Stomach (tissue), 9 donors: Measurements from ENCODE around the gene S100A12. TPM values are rescaled to one million over a fixed set of nuclear protein-coding genes. Genes with fewer than 3 reads are reported as not detected.

Experiments used
- DNase-seq, 2 donors: peaks; one replicate each; pipeline versions ENCODE4 v3.0.0 to v3.0.0-alpha.2; 2013 to 2019
- H3K27ac ChIP-seq, 5 donors: fragments of 200-600 bp in 4 of 5; sonication (generic) in 4 of 5; one replicate each; pipeline ENCODE4 v1.5.1; 2013 to 2019; ENCODE audit warnings: mild to moderate bottlenecking in 1 of 5, moderate library complexity in 1 of 5
- H3K27me3 ChIP-seq, 3 donors: fragments of 200-600 bp; sonication (generic); one replicate each; pipeline ENCODE4 v1.5.1; 2017 to 2019; ENCODE audit warnings: mixed run types in 1 of 3
- H3K36me3 ChIP-seq, 4 donors: fragments of 200-600 bp; sonication (generic); 1 replicate in 3 of 4; 2 replicates in 1 of 4; pipeline ENCODE4 v1.5.1; 2016 to 2019
- H3K4me1 ChIP-seq, 4 donors: fragments of 200-600 bp; sonication (generic); one replicate each; pipeline ENCODE4 v1.5.1; 2016 to 2019
- H3K4me3 ChIP-seq, 4 donors: fragments of 200-600 bp; sonication (generic) in 3 of 4; one replicate each; pipeline ENCODE4 v1.5.1; 2016 to 2019; ENCODE audit warnings: mild to moderate bottlenecking in 1 of 4
- H3K9me3 ChIP-seq, 4 donors: fragments of 200-600 bp; sonication (generic); one replicate each; pipeline ENCODE4 v1.5.1; 2016 to 2019
- EP300 ChIP-seq: sonication (generic); formaldehyde crosslinking; IDR thresholded peaks from one replicate; pipeline ENCODE4 v1.6.1; 2017; ENCODE audit warnings: antibody characterized with exemption
- POLR2A ChIP-seq, 4 donors: fragments of 450-650 bp; IDR thresholded peaks; one replicate each; pipeline ENCODE4 v1.6.1; 2016; ENCODE audit warnings: antibody characterized with exemption in 4 of 4, control low read depth in 2 of 4, mild to moderate bottlenecking in 1 of 4, moderate library complexity in 1 of 4
- POLR2AphosphoS5 ChIP-seq, 3 donors: sonication (generic); formaldehyde crosslinking; IDR thresholded peaks; one replicate each; pipeline ENCODE4 v1.6.1; 2016; ENCODE audit warnings: antibody characterized with exemption in 3 of 3
- WGBS, 5 donors: extraction: QIAGEN DNeasy Blood & Tissue Kit in 3 of 5; methylation state at CpG; one replicate each; pipeline versions ENCODE4 v1.1.5 to v1.1.7; 2013 to 2018; 5-methylcytosine and 5-hydroxymethylcytosine counted together
- intact Hi-C: fragments of 100-400 bp; cut with DNase I; formaldehyde crosslinking; loops from one replicate; pipeline ENCODE4 v1.15.1; 2023; ENCODE audit warnings: low total_unique reads
- polyA plus RNA-seq, 3 donors: library from polyadenylated mRNA; stranded (reverse); fragments of 200-250 nt; gene quantifications; one replicate each; pipeline ENCODE4 v1.2.3, GENCODE V29; 2013
- total RNA-seq, 5 donors: library from RNA; depleted of rRNA; stranded (reverse); fragments of >200 nt; gene quantifications; one replicate each; pipeline versions ENCODE4 v1.1.0 to v1.2.3, GENCODE V29; 2014 to 2016
- TF ChIP-seq, protein P1 (sequence below), 7 experiments: fragments of 450-650 bp in 4 of 7; fragments of 200-600 bp in 3 of 7; sonication (generic) in 3 of 7; IDR thresholded peaks; one replicate each; pipeline ENCODE4 v1.5.1; 2016 to 2019; ENCODE audit warnings: antibody characterized with exemption in 7 of 7, control low read depth in 2 of 7, mild to moderate bottlenecking in 1 of 7
- donor health status: healthy with polysubstance abuse.
- donor health status: Bipolar disorder and iron deficiency.
- donor health status: healthy.

Gene S100A12
- total and polyA plus RNA-seq, 8 donors: 8.2 to 58.3 (median 16.3) TPM; not detected in 4

DNA sequence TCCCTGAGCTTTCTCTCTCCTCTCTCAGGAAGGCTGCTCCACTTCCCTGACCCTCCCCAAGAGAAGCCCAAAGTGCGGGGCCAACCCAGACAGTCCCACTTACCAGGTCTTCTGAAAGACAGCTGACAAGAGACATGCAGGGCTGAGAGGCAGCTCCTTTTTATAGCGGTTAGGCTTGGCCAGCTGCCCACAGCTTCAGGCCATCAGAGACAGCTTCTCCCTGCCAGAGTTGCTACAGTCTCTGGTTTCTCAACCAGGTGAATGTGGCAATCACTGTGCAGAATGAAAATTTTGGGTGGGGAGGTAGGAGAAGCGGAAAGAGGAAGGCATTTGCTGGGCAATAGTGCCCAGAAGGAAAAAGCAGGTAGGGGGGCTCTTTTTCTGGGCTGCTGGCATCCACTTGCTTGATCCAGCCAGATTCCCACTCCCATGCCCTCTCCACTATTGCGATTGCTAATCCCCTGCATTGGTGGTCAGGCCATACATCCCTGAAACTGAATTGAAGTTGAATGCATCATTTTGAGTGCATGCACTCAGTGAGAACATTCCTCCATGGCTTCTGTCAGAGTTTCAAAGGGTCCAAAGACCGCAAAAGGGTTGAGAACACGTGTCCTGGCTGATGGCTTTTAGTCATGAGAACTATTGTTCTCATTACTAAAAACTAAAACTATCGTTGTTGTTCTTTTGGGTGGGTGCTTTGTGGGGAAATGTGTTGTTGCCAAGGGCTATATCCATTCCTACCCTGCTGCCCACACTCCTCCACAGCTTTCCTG is 15.7 kb upstream of the S100A12 start, which contains the start of gene S100A8:
Gene S100A8, minus strand, starts transcription at position 136 of the 773 bp plus-strand sequence. CDS start 538 bp downstream, outside the sequence.
- H3K4me1 ChIP-seq: no peaks in the 10 kb centered on the region
- H3K27me3 ChIP-seq: peaks cover 0 to 52% (median 18%) of the 10 kb centered on the region in 3 donors
- H3K4me3 ChIP-seq: peak within 1 kb of the TSS in 2 of 4 donors; percentile 29 to 36
- 58 to 80% (median 68%) methylated on average over 7 of the region's 7 CpGs for WGBS, 5 donors
- intact Hi-C loops: no loop called here
- H3K9me3 ChIP-seq: no peaks in the 10 kb centered on the region
- no peaks in the 10 kb centered on the region for H3K36me3 ChIP-seq
- peak within 1 kb of the TSS in 2 of 5 donors; percentile 64 to 67 for H3K27ac ChIP-seq
- peak in 1 of 3 donors; percentile 8 for TF ChIP-seq POLR2AphosphoS5 (IDR thresholded peaks at IDR 0.05)
- no peak for TF ChIP-seq POLR2A (IDR thresholded peaks at IDR 0.05)
- peak in 1 of 2 donors; percentile 48 for DNase-seq

DNA sequence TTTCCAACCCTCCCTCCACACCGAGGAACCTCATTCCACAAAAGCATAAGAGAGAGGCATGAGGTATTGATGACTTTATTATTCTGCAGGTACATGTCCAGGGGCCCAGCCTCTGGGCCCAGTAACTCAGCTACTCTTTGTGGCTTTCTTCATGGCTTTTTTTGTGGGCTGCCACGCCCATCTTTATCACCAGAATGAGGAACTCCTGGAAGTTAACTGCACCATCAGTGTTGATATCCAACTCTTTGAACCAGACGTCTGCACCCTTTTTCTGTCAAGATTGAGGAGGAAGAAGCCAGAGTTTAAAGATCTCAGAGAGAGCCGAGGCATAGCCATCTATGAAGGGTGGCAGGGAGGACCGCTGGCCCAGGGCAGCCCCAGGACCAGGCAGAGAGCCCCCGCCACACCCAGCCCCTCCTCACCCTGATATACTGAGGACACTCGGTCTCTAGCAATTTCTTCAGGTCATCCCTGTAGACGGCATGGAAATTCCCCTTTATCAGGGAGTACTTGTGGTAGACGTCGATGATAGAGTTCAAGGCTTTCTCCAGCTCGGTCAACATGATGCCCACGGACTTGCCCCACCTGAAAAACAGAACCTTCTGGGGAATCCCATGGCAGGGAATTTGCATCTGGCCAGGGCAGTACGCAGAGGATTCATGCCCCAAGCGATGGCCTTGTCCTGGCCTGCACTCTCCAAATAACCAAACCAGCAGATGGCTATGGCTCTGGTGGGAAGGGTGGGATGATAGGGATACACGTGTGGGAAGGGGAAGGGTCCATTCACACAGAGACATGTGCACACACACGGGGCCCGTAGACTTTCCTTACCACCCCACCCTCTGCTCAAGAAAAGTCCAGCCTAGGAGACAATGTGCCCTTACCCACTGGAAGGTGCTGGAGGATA is 14.8 kb upstream of the S100A12 start:
- TF ChIP-seq POLR2A (IDR thresholded peaks at IDR 0.05): no peak
- TF ChIP-seq, protein P1, sequence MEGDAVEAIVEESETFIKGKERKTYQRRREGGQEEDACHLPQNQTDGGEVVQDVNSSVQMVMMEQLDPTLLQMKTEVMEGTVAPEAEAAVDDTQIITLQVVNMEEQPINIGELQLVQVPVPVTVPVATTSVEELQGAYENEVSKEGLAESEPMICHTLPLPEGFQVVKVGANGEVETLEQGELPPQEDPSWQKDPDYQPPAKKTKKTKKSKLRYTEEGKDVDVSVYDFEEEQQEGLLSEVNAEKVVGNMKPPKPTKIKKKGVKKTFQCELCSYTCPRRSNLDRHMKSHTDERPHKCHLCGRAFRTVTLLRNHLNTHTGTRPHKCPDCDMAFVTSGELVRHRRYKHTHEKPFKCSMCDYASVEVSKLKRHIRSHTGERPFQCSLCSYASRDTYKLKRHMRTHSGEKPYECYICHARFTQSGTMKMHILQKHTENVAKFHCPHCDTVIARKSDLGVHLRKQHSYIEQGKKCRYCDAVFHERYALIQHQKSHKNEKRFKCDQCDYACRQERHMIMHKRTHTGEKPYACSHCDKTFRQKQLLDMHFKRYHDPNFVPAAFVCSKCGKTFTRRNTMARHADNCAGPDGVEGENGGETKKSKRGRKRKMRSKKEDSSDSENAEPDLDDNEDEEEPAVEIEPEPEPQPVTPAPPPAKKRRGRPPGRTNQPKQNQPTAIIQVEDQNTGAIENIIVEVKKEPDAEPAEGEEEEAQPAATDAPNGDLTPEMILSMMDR (IDR thresholded peaks at IDR 0.05): no peak
- no peak for TF ChIP-seq POLR2AphosphoS5 (IDR thresholded peaks at IDR 0.05)
- Histone ChIP-seq H3K27ac (peak overlapping the region in 2 of 5 donors; percentile 64 to 67), H3K9me3 (no peaks in the 10 kb centered on the region), H3K27me3 (peaks cover 0 to 43% (median 12%) of the 10 kb centered on the region in 3 donors), H3K36me3 (no peaks in the 10 kb centered on the region), H3K4me3 (peak overlapping the region in 2 of 4 donors; percentile 29 to 36), H3K4me1 (no peaks in the 10 kb centered on the region)
- WGBS, 5 donors: 68 to 79% (median 69%) methylated on average over 16 to 17 of the region's 17 CpGs
- DNase-seq: no peak
- intact Hi-C loops: no loop called here

DNA sequence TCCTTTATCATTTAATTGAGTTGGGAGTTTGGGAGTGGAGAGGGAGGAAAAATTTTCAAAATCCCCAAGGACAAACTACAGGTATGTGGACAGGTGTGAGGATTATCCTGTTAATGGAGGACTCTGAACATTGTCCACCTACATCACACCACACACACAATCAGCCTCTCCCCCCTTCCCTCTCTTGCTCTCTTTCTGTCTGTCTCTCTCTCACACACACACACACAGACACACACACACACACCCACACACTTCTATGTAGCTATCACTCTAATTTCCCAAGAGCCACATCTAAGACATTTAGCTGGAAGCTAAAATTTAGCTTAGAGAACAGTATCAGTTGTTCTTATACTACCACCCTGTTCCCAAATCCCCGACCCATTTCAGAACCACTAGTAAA is 14.0 kb upstream of the S100A12 start:
- Histone ChIP-seq H3K36me3 (no peaks in the 10 kb centered on the region), H3K27me3 (peaks cover 0 to 43% (median 10%) of the 10 kb centered on the region in 3 donors), H3K27ac (peak overlapping the region in 2 of 5 donors; percentile 64 to 67), H3K4me1 (no peaks in the 10 kb centered on the region), H3K9me3 (no peaks in the 10 kb centered on the region), H3K4me3 (peak overlapping the region in 2 of 4 donors; percentile 29 to 36)
- TF ChIP-seq, protein P1 (IDR thresholded peaks at IDR 0.05): no peak
- TF ChIP-seq EP300: no peak
- TF ChIP-seq POLR2AphosphoS5 (IDR thresholded peaks at IDR 0.05): no peak
- no peak for TF ChIP-seq POLR2A (IDR thresholded peaks at IDR 0.05)
- intact Hi-C loops: no loop called here
- DNase-seq: no peak
- 71 to 94% (median 79%) methylated on average over 1 of the region's 1 CpG for WGBS, 5 donors

DNA sequence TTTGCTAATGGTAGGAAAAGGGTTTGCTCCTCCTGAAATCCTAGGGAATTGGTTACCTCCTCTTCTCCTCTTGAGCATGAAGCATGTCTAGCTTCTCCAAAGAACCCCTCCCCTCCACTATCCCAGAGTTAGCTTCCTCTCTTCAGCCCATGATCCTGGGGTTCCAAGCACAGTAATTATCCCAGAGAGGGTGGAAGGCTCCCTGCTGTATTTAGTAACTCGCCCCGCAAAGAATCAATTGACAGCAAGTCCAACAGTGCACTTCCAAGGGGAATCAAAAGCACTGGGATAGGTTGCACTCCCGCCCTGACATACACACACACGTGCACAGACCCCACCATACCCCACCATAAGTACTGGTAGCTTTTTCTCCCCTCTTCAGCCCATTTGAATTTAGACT is 12.4 kb upstream of the S100A12 start:
- intact Hi-C loops: no loop called here
- H3K4me1 ChIP-seq: no peaks in the 10 kb centered on the region
- no peak for DNase-seq
- peak overlapping the region in 2 of 5 donors; percentile 27 to 60 for H3K27ac ChIP-seq
- no peaks in the 10 kb centered on the region for H3K36me3 ChIP-seq
- H3K4me3 ChIP-seq: no peak overlapping the region
- WGBS, 5 donors: 67 to 74% (median 69%) methylated on average over 4 of the region's 4 CpGs
- TF ChIP-seq EP300 (no peak), POLR2A (IDR thresholded peaks at IDR 0.05) (no peak), POLR2AphosphoS5 (IDR thresholded peaks at IDR 0.05) (no peak)
- TF ChIP-seq, protein P1 (IDR thresholded peaks at IDR 0.05): no peak
- H3K9me3 ChIP-seq: peaks cover 0 to 3% (median 1%) of the 10 kb centered on the region in 4 donors
- H3K27me3 ChIP-seq: peaks cover 0 to 37% (median 10%) of the 10 kb centered on the region in 3 donors
